Measurements from ENCODE around the gene NFIX. TPM values are rescaled to one million over a fixed set of nuclear protein-coding genes. Genes with fewer than 3 reads are reported as not detected.
A peak's percentile ranks its signal among the peaks of the same experiment; 100 is the strongest.

The NFIX gene
- total RNA-seq, 6 experiments from 2014 or later, result 20.3 to 40.0 (median 26.7) TPM

DNA sequence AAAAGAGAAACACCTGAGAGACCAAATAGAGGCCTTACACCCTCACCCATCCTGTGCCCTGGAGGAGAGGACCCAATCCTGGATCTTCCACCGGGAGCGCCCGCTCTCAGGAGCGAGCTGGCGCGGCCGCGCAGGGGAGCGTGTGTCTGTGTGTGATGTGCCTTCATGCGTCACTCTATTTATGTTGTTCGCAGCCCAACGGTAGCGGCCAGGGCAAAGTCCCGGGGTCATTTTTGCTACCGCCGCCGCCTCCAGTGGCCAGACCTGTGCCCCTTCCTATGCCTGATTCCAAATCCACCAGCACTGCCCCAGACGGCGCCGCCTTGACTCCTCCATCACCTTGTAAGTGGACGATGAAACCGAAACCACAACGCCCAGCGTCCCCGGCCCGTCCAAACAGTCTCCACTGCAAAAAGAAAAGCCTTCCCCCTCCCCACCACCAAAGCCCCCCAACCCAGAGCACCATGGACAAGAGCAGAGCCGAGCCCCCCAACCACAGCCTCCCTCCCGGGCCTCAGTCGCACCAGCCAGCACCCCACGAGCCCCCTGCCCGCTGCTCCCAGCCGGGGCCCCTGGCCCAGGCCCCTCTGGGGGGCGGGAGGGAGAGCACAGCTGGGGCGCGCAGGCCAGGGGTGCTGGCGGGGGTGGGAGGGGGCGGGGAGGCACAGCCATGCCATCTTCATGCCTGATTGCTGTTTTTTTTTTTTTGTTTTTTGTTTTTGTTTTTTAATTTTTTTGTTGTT is 92.7 kb downstream of the NFIX start:
- WGBS (ENCODE audit: insufficient coverage, low coverage, low lambda C conversion rate, missing lambda C conversion rate), result 80% methylated on average over 1 of the region's 37 CpGs
- peaks cover 0 to 27% (median 3%) of the 10 kb centered on the region in 4 donors for H3K4me1 ChIP-seq
- no peaks in the 10 kb centered on the region for H3K36me3 ChIP-seq
- H3K9me3 ChIP-seq, result no peaks in the 10 kb centered on the region
- no peaks in the 10 kb centered on the region for H3K27me3 ChIP-seq
- ATAC-seq (peak; percentile 68 to 79 (median 74)), DNase-seq (peak; percentile 65 to 85 (median 78))
- intact Hi-C loops (cut with DNase I), result no loop called here
- TF ChIP-seq, protein P1, sequence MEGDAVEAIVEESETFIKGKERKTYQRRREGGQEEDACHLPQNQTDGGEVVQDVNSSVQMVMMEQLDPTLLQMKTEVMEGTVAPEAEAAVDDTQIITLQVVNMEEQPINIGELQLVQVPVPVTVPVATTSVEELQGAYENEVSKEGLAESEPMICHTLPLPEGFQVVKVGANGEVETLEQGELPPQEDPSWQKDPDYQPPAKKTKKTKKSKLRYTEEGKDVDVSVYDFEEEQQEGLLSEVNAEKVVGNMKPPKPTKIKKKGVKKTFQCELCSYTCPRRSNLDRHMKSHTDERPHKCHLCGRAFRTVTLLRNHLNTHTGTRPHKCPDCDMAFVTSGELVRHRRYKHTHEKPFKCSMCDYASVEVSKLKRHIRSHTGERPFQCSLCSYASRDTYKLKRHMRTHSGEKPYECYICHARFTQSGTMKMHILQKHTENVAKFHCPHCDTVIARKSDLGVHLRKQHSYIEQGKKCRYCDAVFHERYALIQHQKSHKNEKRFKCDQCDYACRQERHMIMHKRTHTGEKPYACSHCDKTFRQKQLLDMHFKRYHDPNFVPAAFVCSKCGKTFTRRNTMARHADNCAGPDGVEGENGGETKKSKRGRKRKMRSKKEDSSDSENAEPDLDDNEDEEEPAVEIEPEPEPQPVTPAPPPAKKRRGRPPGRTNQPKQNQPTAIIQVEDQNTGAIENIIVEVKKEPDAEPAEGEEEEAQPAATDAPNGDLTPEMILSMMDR (IDR thresholded peaks at IDR 0.05), result no peak
- no peak for TF ChIP-seq POLR2A (IDR thresholded peaks at IDR 0.05)
- peak overlapping the region in 1 of 3 donors; percentile 44 for H3K27ac ChIP-seq
- H3K4me3 ChIP-seq, result peak overlapping the region in 2 of 3 donors; percentile 16 to 21

DNA sequence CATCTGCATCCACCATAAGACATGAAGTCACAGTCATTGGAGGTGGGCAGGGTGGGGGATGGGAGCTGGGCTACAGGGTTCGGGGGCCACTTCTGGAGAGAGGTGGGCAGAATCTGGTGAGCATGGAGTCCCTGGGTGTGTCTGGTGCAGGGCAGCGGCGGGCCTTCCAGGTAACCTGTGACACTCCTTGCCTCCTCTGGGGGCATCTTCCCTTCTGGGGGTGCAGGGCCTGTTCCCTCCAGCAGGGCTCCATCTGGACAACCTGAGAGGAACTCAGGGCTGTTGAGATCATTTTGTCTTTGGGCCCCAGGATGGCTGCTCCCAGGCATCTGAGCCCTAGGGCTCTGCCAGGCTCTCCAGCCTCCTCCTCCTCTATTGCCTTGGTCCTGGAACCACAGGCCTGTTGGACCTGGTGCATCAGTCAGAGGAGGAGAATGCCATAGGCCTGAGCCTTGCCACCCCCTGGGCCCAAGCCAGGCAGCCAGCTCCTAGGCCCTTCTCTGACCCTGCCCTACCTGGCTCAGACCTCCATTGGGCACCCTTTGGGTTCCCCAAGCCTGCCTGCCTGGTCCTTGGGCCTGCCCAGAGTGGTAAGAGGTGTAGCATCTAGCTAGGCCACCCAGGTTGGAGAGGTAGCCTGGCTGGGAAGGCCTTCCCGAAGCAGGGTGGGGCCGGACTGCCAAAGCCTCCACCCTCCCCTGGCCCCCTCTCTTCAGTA is 94.0 kb downstream of the NFIX start:
- Histone ChIP-seq H3K4me3 (no peak overlapping the region), H3K9me3 (no peaks in the 10 kb centered on the region), H3K27me3 (no peaks in the 10 kb centered on the region), H3K4me1 (peaks cover 0 to 17% (median 2%) of the 10 kb centered on the region in 4 donors), H3K27ac (no peak overlapping the region), H3K36me3 (no peaks in the 10 kb centered on the region)
- DNase-seq (no peak), ATAC-seq (no peak)
- intact Hi-C loops (cut with DNase I), result no loop called here
- TF ChIP-seq, protein P1 (IDR thresholded peaks at IDR 0.05), result no peak
- TF ChIP-seq POLR2A (IDR thresholded peaks at IDR 0.05), result no peak
- 86% methylated on average over 3 of the region's 5 CpGs for WGBS (ENCODE audit: insufficient coverage, low coverage, low lambda C conversion rate, missing lambda C conversion rate)

DNA sequence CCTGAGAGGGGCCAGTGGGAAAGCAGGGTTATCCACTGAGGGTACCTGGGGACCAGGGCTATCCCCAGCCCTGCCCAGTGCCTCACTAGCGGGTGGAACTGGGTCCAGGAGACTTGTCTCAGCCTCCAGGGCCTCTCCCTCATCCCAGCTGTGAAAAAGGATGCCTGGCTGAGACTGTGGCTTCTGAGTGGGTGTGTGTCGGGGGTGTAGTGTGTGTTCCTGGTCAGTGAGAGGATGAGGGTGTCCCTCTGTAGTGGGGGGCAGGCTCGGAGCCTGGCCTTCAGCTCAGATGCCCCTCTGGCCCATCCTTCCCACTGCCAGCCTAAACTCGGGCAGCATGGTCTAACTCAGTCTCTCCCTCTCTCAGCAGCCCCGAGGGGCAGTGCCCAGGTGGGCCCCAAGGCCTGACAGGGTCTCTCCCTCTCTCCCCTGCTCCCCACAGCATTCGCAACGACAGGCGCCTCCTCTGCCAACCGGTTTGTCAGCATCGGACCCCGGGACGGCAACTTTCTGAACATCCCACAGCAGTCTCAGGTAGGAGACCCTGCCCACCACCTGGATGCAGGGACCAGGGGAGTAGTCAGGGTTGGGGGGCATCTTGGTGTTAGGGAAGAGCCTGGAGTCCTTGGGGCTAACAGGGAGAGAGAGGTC is 94.7 kb downstream of the NFIX start:
- Histone ChIP-seq H3K27me3 (no peaks in the 10 kb centered on the region), H3K4me1 (peaks cover 0 to 19% (median 2%) of the 10 kb centered on the region in 4 donors), H3K27ac (no peak overlapping the region), H3K4me3 (no peak overlapping the region), H3K9me3 (no peaks in the 10 kb centered on the region), H3K36me3 (no peaks in the 10 kb centered on the region)
- no peak for TF ChIP-seq POLR2A (IDR thresholded peaks at IDR 0.05)
- TF ChIP-seq, protein P1 (IDR thresholded peaks at IDR 0.05), result no peak
- DNase-seq, result no peak
- intact Hi-C loops (cut with DNase I), result loop anchor here in 1 of 2 donors (5.0 to 10.0 kb wide), 2 partner anchors 55 to 108 kb away; no protein-coding TSS in a partner anchor
- WGBS (ENCODE audit: insufficient coverage, low coverage, low lambda C conversion rate, missing lambda C conversion rate), result no CpG with 5 or more reads among the region's 12 CpGs
- ATAC-seq, result no peak

DNA sequence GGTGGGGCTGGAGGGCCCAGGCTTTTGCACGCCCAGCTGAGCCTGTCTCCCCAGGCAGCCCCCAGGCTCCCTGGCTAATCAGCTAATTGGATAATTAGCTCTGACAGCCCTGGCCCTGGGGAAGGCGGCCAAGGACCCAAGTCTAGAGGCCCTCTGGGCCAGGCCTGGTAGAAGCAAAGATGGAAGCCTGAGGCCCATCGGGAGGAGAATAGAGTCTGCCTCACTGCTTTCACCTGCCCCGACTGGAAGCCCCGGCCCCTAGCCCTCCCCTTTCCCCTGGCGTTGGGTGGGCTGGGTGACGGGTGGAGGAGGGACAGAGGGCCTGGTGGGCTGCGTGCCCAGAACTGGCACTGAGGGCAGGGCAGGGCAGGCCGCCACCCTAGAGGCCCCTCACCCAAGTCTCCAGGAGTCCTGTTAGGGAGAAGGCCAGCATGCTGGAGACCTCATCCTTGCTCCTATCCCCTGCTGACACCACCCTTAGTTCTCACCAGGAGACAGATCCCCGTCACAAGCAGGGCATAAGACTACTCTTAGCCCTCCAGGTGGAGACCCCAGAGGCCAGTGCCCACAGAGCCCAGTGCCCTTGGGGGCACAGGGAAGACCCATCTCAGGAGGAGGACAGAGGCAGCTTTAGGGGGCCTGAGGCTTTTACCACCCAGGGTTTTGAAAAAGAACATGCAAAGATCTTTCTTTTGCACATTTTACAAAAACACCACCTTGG is 95.4 kb downstream of the NFIX start:
- TF ChIP-seq, protein P1 (IDR thresholded peaks at IDR 0.05), result no peak
- no peak for TF ChIP-seq POLR2A (IDR thresholded peaks at IDR 0.05)
- DNase-seq (peak in 1 of 3 donors; percentile 26), ATAC-seq (no peak)
- peaks cover 0 to 3% (median 0%) of the 10 kb centered on the region in 4 donors for H3K36me3 ChIP-seq
- no peak overlapping the region for H3K4me3 ChIP-seq
- peak overlapping the region in 1 of 3 donors; percentile 13 for H3K27ac ChIP-seq
- WGBS (ENCODE audit: insufficient coverage, low coverage, low lambda C conversion rate, missing lambda C conversion rate), result no CpG with 5 or more reads among the region's 10 CpGs
- intact Hi-C loops (cut with DNase I), result loop anchor here in 1 of 2 donors (5.0 to 10.0 kb wide), 2 partner anchors 56 to 108 kb away; no protein-coding TSS in a partner anchor
- no peaks in the 10 kb centered on the region for H3K9me3 ChIP-seq
- H3K4me1 ChIP-seq, result peaks cover 0 to 19% (median 2%) of the 10 kb centered on the region in 4 donors
- no peaks in the 10 kb centered on the region for H3K27me3 ChIP-seq
